PC-9 (cell line): ENCODE data around the gene ARNT2.

ENCODE experiments used
- EZH2 ChIP-seq: fragments of 200-600 bp; sonication (generic); IDR thresholded peaks from 2 replicates; pipeline ENCODE4 v1.8.0; 2017; ENCODE audit warnings: antibody characterized with exemption, low read depth
- TF ChIP-seq, protein P1 (sequence below): fragments of 200-600 bp; sonication (generic); conservative IDR thresholded peaks from 2 replicates; pipeline ENCODE4 v1.6.1; 2017; ENCODE audit warnings: mixed run types, antibody characterized with exemption, mild to moderate bottlenecking, moderate library complexity

DNA sequence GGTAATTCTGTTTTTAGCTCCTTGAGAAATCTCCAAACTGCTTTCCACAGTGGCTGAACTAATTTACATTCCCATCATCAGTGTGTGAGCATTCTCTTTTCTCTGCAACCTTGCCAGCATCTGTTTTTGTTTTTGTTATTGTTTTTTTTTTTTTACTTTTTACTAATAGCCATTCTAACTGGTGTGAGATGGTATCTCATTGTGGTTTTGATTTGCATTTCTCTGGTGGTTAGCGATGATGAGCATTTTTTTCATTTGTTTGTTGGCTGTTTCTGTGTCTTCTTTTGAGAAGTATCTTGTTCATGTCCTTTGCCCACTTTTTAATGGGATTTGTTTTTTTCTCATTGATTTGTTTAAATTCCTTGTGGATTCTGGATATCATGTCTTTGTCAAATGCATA lies 161.2 kb downstream of the ARNT2 start:
- TF ChIP-seq, protein P1, sequence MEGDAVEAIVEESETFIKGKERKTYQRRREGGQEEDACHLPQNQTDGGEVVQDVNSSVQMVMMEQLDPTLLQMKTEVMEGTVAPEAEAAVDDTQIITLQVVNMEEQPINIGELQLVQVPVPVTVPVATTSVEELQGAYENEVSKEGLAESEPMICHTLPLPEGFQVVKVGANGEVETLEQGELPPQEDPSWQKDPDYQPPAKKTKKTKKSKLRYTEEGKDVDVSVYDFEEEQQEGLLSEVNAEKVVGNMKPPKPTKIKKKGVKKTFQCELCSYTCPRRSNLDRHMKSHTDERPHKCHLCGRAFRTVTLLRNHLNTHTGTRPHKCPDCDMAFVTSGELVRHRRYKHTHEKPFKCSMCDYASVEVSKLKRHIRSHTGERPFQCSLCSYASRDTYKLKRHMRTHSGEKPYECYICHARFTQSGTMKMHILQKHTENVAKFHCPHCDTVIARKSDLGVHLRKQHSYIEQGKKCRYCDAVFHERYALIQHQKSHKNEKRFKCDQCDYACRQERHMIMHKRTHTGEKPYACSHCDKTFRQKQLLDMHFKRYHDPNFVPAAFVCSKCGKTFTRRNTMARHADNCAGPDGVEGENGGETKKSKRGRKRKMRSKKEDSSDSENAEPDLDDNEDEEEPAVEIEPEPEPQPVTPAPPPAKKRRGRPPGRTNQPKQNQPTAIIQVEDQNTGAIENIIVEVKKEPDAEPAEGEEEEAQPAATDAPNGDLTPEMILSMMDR, result no peak
- no peak for TF ChIP-seq EZH2
